ENCODE data around the gene SOWAHA.

GRCh38 chr5:132856011-132856410, 42.9 kb downstream of the SOWAHA start:
- TF ChIP-seq, protein P1, sequence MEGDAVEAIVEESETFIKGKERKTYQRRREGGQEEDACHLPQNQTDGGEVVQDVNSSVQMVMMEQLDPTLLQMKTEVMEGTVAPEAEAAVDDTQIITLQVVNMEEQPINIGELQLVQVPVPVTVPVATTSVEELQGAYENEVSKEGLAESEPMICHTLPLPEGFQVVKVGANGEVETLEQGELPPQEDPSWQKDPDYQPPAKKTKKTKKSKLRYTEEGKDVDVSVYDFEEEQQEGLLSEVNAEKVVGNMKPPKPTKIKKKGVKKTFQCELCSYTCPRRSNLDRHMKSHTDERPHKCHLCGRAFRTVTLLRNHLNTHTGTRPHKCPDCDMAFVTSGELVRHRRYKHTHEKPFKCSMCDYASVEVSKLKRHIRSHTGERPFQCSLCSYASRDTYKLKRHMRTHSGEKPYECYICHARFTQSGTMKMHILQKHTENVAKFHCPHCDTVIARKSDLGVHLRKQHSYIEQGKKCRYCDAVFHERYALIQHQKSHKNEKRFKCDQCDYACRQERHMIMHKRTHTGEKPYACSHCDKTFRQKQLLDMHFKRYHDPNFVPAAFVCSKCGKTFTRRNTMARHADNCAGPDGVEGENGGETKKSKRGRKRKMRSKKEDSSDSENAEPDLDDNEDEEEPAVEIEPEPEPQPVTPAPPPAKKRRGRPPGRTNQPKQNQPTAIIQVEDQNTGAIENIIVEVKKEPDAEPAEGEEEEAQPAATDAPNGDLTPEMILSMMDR (conservative IDR thresholded peaks at IDR 0.05) = no peak
- TF ChIP-seq ZFX (IDR thresholded peaks at IDR 0.05) = no peak

Data from C4-2B (cell line).